T-helper 2 cell treated with Interferon-gamma antibody and Interleukin-4, amounts not matched to agents 100 ng/mL and 5 ng/mL, for 36 hours (primary cell): ENCODE results near the gene MAP4K2. TPM values are rescaled to one million over a fixed set of nuclear protein-coding genes. Genes with fewer than 3 reads are reported as not detected.

Experiments
- intact Hi-C: fragments of 100-400 bp; cut with micrococcal nuclease; formaldehyde crosslinking; loops from one replicate; pipeline ENCODE4 v1.15.1; 2023
- total RNA-seq: library from RNA; stranded (reverse); gene quantifications from 2 replicates; pipeline ENCODE4 v1.2.3, GENCODE V29; 2022

MAP4K2 gene
- total RNA-seq, 1 donor from 2014 or later: 72.5 TPM

DNA sequence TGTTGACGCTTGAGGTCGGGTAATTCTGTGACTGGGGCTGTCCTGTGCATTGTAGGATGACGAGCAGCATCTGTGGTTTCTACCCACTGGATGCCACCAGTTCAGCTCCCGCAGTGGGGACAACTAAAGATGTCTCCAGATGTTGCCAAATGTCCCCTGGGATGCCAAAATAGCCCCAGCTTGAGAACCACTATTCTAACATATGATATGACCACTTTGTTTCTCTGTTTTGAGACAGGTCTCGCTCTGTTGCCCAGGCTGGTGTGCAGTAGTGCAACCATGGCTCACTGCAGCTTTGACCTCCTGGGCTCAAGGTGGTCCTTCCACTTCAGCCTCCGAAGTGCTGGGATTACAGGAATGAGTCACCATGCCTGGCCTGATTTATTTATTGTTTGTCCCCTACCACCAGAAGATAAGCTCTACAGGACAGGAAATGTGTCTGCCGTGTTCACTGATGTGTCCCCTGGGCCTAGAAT is 11.7 kb upstream of the MAP4K2 start:
- intact Hi-C loops: loop anchor here (5.0 kb wide), 1 partner anchor 43 kb away; no protein-coding TSS in a partner anchor

DNA sequence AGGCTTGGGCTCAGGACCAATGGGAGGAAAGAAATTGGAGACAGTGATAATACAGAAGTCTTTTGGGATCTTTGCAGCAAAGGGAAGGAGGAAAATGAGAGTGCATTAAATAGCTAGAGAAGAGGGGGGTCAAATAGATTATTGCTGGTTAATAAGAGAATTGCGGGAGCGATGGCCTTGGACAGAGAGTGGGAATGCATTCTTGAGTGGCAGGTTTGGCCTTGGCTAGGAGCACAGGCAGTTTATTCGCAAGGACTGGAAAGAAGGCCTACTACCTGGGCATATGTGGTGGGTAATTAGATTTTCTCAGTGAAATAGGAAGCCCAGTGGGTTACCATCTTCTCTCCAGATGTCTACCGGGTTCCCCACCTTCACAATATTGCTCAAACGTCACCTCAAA is 10.8 kb upstream of the MAP4K2 start:
- intact Hi-C loops: loop anchor here (5.0 kb wide), 1 partner anchor 43 kb away; no protein-coding TSS in a partner anchor

DNA sequence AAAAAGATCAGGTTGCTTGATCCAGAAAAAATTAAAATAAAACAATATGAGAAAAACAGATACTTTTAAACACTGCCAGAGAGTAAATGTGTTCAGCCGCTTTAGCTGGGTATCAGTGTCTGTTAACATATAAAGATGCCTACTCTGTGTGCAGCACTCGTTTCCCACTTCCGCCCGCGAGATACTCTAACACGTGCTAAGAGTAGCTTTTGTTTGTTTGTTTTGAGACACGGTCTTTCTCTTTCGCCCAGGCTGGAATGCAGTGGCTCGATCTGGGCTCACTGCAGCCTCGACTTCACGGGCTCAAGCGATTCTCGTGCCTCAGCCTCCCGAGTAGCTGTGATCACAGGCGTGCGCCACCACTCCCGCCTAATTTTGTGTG is 7.9 kb upstream of the MAP4K2 start:
- intact Hi-C loops: loop anchor here (1.0 to 5.0 kb wide), 4 partner anchors 8 to 68 kb away; partner anchors contain the start of genes MAP4K2 and SF1

DNA sequence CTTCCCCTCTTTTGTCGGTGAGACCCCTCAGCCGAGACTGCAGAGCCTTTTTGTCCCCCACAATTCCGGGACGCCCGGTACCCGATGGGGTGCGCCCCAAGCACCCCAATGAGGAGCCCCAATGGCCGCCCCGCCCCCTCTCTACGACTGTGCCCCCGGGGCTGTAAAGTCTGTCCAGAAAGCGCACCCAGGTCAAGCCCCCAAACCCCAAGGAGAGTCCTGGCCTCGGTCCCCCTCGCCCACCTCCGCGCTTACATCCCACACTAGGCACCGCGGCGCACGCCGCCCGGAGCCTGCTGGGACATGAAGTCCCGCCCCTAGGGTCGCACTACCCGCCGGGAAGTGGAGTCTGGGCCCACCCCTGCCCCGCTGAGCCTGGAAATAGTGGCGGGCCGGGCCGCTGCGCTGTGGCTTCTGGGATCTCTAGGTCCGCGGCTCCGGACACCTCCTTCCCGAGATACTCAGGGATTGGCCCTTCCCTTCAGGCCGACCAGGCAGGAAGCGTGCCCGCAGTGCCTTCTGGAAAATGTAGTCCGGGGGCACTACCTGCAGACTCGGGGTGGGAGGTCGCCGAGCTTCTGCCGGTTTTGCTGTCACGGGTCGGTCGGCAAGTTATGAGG is 7.4 kb upstream of the MAP4K2 start, which contains the start of gene MEN1:
MEN1 (minus strand) TSS at position 281 of the 620 bp plus-strand sequence. CDS start 442 bp downstream, outside the sequence.
- intact Hi-C loops: loop anchor here (2.0 to 5.0 kb wide), 3 partner anchors 32 to 68 kb away; partner anchors contain the start of gene SF1

DNA sequence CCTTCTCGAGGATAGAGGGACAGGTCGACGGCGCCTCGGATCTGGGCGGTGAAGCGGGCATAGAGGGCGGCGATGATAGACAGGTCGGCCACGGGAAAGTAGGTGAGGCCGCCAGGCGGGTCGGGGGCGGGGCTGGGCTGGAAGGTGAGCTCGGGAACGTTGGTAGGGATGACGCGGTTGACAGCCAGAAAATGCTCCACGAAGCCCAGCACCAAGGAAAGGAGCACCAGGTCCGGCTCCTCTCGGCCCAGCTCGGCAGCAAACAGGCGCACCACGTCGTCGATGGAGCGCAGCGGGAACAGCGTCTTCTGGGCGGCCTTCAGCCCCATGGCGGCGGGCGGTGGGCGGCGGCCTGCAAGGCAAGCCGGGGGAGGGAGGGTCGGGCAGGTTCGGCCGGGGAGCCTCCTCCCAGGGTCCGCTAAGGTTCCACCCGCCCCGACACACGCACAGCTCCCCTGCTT is 6.8 kb upstream of the MAP4K2 start:
- intact Hi-C loops: loop anchor here (2.0 to 5.0 kb wide), 3 partner anchors 31 to 67 kb away; partner anchors contain the start of gene SF1

DNA sequence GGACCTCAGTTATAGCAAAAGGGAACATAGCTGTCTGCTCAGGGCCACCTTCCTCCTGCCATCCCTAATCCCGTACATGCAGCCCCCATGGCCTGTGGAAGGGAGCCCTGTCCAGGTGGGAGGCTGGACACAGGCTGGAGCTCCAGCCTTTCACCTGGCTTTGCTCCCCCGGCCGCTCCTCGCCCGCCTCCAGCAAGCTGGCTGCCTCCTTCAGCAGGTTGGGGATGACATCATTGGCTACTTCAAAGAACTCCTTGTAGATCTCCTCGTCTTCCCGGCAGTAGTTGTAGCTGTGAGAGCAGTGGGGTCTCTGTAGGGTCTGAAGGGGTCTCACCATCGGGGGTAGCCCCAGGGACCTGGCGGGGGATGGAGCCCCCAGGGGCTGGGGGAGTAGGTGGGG is 2.5 kb upstream of the MAP4K2 start:
- intact Hi-C loops: no loop called here

DNA sequence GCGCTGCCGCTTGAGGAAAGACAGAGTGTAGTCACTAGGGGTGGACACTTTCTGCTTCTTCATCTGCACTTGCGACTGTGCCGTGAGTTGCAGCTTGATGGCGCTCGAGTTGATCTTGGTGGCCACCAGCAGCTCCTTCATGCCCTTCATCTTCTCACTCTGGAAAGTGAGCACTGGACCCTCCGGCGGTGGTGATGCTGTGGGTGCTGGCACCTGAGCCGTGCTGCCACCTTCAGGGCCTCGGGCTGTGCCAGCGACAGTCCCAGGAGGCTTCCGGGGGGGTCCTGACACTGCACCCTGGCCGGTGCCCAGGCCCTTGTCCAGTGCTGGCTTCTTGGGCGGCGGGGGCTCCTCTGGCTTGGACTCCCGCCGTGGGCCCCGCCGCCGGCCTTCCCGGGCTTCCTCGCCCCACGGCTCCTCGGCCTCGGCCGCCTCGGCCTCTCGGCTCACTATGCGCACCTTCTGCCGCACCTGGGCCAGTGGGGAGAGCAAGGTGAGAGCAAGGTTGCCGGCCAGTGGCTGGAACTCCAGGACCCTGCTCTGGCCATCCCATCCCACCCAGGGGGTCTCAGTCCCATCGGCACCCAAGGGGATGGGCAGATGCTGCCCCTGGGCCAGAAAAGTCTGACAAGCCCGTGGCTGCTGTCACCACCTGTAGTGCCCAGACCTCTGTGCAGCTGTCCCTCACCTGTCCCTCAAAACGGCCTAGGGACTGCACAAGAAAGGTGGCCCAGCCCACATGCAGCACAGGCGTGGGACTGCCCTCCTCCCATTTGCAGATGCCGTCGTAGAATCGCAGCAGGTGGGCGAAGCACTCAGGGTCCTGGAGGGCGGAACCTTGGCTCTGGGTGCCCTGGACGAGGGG is 1.6 kb upstream of the MAP4K2 start:
- intact Hi-C loops: no loop called here

DNA sequence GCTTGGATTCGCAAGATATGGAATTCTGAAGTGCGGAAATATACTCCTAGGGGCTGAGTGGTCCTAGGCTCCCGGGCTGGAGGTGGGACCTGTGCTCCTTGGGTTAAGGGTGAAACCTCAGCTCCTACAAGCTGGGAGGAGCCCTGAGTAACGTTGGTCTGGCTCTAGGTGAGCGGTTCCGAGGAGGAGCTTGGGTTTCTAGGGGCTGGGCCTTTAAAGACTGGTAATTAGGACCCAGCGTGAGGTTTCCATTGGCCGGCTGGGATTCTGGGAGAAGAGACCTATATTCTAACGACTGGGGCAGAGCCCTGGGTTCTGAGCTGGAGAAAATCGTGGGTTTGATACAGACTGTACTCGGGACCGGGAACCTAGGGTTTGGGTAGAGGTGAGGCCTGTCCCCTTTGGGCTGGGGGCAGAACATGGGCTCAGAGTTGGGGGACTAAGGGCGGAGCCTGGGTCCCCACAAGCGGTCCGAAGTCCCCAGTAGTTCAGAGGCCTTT is 882 bp upstream of the MAP4K2 start:
- intact Hi-C loops: loop anchor here (1.0 to 2.0 kb wide), 3 partner anchors 7 to 59 kb away; partner anchors contain the start of genes RASGRP2 and SF1

DNA sequence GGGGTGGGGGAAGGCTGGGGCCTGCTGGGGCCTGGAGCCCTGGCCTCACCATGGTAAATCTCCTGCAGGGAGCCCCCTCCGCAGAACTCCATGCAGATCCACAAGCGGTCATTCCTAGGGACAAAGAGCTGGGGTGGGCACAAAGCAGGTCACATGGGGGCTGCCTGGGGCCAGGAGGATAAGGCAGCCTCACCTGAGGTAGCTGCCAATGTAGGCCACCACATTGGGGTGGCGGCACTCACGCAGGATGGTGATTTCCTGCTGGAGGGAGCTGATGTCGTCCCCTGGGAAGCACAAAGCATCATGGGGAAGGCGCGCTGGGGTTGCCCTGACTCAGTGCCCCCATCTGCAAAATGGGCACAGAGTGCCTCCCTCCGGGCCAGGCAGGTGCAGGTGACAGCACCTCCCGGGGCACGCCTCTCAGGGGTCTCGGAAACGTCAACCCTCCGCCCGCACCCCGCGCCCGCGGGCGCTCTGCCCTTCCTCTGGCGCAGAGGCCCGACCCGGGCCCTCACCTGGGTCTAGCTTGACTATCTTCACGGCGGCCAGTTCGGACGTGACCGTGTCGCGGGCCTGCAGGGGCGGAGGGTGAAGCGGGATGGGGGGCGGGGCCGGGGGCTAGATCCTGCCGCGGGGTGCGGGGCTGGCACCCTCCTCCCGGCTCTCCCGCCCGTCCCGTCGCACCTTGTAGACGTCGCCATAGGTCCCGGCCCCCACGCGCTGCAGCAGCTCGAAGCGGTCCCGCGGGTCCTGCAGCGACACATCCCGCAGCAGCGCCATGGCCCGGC is 450 bp downstream of the MAP4K2 start:
- intact Hi-C loops: loop anchor here (1.0 to 2.0 kb wide), 3 partner anchors 9 to 58 kb away; partner anchors contain the start of genes RASGRP2 and SF1

DNA sequence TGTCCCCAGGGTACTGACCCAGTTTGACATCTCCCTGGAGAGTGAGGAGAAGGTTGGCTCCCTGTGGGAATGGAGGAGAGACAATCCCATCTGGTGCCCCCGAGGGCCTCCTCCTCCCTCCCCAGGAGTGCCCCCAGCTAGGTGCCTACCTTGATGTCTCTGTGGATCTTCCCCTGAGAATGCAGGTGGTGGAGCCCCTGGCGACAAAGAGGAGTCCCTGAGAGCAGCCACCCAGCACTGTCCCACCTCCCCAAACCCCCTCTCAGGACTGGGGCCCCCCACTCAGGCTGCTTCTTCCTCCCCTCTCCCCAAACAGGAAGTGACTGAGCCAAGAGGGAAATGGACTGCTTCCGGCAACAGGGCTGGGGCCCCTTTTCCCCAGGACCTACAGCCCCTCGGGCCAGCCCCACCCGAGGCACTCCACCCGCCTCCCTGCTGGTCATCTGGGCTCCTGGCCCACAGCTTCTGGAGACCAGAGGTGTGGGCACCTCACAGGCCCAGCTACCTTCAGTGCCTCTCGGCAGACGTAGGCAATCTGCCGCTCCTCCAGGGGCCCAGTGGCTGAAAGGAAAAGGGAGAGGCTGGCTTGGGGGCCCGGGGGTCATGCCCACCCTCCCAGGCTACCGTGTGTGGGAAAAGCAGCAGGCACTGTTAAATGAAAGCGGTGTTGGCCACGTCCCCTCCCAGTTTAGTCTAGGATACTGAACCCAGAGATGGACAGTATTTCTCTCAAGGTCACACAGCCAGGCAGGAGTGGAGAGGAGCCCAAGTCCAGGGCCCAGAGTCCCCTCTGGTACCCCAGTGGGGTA is 1.2 kb downstream of the MAP4K2 start:
- intact Hi-C loops: loop anchor here (2.0 kb wide), 2 partner anchors 23 to 57 kb away; partner anchors contain the start of genes RASGRP2 and SF1

DNA sequence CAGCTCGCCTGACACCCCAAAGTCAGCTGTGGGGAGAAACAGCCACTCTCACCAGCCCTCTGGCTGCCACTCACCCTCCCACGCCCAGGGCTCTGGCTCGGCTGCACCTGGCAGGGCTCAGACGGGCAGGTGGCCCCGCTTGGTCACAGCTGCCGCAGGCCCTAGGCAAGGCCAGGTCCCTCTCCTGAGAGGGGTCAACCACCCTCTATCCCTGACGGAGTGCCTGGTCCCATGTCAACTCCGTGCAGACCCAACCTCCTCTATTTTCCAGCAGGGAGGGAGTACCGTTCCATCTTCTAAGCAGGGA is 1.9 kb downstream of the MAP4K2 start:
- intact Hi-C loops: no loop called here

DNA sequence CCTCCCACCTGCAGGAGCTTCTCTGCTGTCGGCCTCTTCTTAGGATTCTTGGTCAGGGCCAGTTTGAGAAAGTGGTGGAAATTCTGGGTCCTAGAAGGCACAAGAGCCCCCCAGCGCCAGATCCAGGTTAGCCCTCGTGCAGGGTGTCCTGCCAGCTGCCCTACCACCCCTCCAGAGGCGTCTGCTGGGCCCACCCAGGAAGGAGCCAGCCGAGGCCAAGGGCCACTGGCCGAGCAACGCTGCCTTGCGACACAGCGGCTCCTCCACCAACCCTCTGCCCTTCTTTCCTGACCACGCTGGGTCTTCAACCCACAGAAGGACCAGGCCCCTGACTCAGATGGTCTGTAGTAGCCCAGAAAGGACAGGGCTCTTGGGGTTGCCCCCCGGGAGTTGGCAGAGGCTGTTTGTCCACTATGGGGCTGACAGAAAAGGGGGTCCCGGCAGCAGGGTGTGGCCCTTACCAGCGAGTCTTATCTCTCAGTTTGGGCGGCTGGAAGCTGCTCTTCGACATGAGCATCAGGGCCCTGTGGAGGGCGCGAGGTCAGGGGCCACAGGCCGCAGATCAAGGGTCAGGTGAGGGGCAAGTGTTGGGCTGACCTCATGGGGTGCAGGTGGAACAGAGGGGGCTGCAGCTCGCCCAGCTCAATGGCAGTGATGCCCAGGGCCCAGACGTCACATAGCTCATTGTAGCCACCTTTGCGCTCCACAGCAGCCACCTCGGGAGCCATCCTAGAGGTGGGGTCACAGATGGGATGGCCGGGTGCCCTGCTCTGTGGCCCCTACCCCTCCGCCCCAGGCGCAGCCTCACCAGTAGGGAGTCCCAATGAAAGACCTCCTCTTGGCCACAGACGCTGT is 2.5 kb downstream of the MAP4K2 start:
- intact Hi-C loops: no loop called here

DNA sequence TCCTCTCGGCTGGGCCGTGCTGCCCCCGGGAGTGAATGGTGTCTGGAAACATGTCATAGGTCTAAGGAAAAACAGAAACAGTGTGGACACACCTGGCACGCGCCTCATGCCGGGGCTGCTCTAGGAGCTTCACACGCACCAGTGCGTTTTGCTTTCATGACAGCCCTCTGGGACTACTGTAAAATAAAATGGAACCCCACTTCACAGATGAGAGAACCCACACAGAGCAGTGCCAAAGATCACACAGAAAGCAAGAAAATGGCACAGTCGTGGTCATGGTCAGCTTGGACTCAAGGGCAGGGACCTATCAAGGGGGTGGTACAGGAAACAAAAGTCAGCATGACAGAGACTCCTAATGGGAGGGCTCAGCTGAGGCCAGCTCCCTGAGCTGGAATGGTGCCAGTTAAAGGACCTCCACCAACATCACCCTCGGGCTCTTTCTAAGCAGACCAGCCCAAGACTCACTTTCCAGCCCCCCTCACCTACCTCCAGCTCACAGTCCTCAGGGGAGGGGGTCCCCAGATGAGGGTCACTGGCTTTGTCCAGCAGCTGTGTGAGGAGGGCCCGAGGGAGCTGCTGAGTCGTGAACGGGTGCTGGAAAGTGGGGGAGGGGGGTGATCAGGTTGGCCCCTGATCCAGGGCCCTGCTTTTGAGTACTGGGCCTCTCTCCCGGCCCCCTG is 3.3 kb downstream of the MAP4K2 start:
- intact Hi-C loops: no loop called here

DNA sequence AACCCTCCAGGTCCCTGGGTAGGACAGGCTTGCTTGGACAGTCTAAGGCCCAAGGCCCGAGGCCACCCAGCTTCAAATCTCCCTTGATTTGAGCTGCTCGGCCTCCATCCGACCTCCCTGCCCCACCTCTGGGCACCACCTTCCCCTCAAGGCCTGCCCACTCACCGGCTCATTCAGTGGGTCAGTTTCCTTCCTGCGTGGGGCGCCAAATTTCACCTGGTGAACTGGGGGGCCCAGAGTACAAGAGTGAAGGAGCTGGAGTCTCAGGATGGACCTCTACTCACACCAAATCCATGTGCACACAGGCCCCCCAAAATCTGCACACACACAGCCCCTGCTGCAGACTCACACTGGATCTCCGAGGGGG is 3.8 kb downstream of the MAP4K2 start:
- intact Hi-C loops: no loop called here

DNA sequence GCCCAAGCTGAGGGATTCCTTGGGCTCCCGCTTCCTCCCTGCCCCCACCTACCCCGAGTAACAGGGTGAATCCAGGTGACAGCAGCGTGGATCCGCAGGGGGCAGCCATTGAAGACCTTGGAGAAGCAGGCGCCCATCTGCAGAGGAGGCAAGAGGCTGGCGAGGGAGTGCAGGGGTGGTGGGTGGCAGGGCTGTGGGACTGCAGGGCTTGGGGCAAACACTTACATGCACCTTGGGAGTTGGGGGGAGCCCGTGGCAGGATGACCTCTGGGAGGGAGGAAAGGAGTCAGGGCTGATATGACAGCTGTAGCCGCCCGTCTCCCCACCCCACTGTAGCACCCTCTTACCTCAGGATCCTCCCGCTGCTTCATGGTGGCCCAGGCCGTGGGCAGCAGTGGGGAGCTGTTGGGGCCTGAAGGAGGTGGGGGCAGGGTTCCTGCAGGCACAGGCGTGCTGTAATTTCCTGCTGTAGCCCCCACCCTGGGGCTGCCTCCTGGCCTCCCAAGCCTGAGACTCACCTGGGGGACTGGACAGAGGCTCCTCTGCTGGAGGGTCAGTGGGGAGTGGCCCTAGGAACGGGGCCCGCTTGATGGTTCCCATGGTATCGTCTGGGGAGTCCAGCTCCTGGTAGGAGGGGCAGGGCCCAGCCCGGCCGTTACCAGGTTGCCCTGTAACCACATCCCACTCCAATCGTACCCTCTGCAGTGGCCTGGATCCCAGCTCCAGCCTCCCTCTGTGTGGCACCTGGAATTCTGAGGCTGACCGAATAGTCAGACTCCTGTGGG is 6.1 kb downstream of the MAP4K2 start:
- intact Hi-C loops: no loop called here

DNA sequence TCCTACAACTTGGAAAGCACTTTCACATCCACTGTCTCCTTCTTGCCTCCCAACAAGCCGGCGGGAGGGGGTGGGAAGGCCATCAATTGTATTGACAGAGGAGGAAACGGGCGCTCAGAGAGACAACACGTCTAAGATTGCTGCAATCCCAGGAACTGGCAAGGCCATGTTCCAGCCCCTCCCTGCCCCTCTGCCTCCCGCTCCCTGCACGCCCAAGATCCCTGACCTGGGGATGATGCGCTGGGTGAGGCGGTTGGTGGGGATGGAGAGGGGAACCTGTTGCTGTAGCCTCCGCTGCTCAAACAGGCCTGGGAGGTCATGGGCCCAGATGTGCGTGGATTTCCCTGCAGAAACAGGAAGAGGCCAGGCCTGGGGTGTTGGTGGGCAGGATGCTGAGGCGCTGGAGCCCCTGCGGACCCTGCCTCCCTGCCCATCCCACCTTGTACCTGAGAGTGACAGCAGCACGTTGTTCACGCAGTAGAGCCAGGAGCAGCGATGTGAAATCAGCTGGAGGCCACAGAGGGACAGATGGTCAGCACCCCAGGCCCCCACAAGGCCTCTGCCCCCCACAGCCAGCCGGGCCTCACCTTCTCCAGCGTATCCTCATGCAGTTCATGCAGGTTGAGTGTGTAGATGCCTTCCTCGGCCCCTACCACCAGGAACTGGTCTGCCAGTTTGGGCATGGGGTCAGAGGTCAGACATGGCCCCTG is 6.8 kb downstream of the MAP4K2 start:
- intact Hi-C loops: no loop called here

DNA sequence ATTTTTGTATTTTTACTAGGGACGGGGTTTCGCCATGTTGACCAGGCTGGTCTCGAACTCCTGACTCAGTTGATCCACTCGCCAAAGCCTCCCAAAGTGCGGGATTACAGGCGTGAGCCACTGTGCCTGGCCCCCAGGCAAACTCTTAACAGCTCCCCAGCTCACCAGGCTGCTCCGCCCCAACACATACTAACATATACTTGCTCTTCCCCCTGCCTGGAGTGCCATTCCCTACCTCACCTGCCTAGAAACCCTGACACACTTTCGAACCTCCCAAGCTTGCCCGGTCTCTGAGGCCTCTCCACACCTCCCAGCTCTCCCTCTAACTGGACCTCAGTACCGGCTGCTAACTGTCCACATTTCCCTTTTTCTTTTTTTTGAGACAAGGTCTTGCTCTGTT is 8.5 kb downstream of the MAP4K2 start:
- intact Hi-C loops: no loop called here
